HG02678 (cell line): ENCODE measurements around the gene WTAP.
"Not testable (repeated sequence)": the region's sequence is repeated elsewhere in the genome, so short reads cannot be mapped to it uniquely, and the experiment has no call there.

ENCODE experiments used
- ATAC-seq: cut with Tn5 transposase; IDR thresholded peaks from one replicate; pipeline ENCODE4 v1.9.1; 2021; ENCODE audit warnings: mild to moderate bottlenecking, moderate library complexity; ENCODE audit not compliant: unreplicated experiment

The WTAP gene

DNA sequence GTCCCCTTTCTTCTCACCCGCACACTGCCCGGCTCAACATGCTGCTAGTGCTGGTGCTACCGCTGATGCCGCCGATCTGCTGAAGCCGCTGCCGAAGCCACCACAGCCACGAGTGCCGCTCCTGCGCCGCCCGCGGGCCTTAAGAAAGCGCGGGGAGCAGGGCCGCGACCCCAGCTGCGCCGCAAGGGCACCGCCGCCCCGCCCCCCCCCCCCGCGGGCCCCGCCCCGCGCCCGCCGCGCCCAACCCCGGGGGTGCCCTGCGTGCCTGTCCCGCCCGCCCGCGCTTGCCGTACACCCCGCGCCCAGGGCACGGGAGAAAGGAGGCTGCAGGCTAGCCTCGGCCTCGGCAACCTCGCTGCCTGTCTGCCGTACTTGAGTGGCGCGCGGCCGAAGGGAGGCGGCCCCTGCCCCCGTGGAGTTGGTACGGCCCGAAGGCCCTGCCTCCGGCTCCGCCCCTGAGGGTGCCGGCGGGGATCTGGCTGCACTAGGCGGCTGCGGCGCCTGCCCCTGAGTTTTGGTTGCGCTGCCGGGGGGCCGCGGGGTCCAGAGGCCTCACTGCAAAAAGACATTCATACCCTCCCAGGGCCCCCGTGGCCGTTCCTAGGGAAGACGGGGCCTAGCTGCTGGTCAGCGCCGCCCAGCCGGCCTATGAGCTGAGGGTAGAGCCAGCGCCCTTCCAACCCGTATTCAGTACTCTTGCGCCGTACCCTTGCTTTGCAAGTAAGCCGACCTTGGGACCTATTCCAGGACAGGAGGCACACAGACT lies 34.0 kb upstream of the WTAP start, which contains the start of gene SOD2:
Gene SOD2 (minus strand): TSS at position 114 of the 766 bp plus-strand sequence. CDS start 74 bp downstream, at position 40.
- ATAC-seq, result peak; percentile 79

DNA sequence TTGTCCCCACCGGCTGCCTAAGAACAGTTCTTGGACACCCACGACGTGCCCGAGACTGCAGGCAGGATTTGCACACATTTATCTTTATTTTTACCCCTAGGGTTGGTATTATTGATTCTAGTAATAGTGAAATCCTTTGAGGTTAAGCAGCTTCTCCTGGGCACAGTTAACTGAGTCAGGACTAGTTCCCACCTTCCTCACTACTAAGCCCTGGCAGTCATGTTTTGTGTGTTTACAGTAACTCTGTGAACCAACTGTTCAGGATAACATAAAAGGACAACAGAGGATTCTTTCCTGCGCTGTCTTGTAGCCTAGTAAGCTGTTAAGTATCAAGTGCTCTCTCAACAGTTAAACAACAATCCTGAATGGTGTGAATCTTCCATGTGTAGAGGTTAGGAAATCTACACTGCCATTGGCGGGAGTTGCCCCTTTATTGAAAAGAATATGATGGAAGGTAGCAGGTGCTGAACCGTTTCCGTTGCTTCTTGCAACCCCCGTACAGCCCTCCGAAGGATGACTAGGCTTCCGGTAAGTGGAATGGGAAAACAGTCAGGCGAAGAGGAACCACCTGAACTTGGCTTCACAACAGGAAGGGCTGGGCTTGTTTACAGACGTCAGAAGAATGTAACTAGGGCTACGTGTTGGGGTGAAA lies 33.3 kb upstream of the WTAP start:
- peak; percentile 0 for ATAC-seq

DNA sequence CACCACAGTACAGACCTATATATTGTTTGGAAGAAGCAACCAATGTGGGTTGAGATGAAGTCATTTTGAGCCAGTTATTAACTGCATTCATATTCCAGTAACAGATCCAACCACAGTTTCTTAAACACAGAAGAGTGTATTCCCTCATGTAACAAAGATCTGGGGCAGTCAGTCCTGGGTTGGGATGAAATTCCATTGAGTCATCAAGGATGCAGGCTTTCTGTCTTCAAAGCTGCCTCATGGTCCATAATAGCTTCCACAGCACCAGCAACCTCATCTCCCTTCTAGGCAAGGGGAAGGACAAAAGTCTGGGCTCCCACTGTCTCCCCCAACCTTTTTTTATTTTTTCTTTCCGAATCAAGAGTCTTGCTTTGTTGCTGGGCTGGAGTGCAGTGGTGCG lies 31.3 kb upstream of the WTAP start:
- ATAC-seq, result no peak

DNA sequence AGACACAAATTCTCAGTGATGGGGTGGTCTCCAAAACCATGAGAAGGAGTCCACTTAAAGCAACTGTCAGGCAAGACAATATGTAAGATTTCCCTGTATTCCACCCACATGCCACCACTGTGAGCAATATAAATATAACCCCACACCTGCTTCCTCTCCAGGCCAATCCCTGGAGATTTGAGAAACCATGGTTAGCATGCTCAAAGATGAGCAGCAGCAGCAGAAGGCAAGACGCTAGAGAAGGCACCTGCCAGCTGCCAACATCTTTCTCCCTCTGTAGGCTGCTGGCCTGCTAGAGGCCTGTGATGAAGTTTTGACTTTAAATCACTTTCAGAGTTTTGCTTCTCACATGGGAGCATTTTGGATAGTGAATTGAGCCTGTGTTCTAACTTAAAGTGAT lies 26.3 kb upstream of the WTAP start:
- ATAC-seq, result no peak

DNA sequence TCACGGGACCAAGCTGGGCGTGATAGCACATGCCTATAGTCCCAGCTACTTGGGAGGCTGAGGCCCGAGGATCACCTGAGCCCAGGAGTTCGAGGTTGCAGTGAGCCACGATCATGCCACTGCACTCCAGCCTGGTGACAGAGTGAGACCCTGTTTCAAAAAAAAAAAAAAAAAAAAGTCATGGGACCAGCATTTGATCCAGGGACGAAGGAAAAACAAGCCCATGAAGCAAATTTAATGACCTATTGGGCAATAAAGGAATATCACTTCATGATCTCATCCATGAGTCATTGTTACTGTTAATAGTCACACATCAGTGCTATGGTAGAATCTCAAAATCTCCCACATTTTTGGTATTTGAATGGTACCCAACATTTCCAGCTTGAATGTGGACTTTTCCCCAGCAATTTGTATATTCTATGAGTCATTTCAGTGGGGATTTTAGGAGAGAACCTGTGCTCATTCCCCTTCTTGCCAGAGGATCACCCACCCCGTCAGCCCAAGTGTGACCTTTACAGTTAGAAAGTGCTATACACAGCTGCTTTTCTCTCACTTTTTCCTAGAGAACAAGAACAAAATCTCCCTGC lies 25.8 kb upstream of the WTAP start:
- ATAC-seq, result no peak

DNA sequence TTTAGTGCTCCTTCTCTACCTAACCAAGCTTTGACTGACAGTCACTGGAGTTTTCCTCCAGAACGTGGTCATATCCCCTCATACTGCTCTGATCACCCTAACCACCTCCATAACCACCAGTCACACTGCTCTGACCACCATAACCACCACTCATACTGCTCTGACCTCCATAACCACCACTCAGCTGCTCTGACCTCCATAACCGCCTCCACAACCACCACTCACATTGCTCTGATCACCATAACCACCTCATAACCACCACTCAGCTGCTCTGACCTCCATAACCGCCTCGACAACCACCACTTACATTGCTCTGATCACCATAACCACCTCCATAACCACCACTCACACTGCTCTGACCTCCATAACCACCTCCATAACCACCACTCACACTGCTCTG lies 16.7 kb upstream of the WTAP start:
- ATAC-seq, result not testable (repeated sequence)

DNA sequence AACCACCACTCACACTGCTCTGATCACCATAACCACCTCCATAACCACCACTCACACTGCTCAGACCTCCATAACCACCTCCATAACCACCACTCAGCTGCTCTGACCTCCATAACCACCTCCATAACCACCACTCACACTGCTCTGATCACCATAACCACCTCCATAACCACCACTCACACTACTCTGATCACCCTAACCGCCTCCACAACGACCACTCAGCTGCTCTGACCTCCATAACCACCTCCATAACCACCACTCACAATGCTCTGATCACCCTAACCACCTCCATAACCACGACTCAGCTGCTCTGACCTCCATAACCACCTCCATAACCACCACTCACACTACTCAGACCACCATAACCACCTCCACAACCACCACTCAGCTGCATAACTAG lies 14.9 kb upstream of the WTAP start:
- ATAC-seq, result not testable (repeated sequence)

DNA sequence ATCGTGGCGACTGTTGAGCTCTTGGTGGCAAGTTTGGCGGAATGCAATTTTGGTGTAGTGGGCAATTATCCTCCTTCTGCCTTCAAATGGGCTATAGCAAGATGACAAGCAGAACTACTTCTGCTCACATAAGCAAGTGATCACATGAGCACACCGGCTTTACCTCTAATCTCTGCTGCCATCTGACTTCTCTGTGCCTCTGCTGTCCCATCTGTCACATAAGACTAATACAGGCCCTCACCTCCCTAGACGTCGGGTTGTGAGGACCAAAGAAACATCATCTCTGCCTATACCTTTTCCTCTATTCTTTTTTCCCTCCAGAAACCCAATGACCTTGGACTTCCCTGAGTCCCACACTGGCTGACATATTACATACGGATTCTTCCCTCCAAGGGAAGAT lies 13.3 kb upstream of the WTAP start:
- no peak for ATAC-seq

DNA sequence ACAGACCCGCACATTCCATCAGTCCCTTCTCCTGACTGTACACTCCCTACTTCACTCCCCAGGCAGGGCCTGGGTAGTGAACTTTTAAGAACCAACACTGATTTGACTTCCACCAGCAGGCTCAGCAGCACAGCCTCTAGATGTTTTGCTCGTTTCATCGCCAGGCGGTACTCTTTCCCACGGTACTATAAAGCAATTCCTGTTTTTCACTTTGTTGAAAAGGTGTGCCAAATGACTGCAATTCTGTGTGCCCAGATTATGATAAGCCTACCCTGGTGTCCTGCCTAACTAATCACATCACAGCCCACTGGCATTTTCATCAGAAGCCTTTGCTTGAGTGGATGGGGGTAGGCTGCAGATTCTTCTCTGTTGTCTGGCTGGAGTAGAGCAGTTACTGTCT lies 12.9 kb upstream of the WTAP start:
- ATAC-seq, result no peak

DNA sequence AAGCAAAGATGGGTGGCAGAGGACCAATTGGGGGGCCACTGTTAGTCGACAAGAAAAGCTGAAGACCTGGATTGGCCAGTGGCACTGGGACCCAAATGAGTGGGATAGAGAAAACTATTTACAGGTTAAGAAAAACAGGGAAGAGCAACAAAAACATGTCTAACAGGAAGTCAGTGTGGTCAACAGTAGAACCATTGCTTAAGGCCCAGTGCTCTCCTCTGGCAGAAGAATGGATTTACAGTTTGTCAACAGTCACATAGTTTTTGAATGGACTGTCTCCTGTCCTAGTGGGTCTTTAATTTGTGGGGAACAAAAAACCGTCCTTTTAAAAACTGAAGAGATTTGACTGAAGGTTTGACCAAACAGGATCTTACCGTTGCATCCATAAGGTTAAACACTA lies 12.1 kb upstream of the WTAP start:
- no peak for ATAC-seq

DNA sequence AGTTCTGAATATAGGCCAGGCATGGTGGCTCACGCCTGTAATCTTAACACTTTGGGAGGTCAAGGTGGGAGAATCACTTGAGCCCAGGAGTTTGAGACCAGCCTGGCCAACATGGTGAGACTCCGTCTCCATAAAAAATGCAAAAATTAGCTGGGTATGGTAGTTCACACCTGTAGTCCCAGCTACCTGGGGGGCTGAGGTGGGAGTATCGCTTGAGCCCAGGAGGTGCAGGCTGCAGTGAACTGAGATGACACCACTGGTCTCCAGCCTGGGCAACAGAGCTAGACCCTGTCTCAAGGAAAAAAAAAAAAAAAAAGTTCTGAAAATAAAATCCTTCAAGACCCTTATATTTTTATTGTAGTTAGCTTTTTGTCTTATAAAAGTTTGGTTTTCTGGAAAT lies 11.7 kb upstream of the WTAP start:
- no peak for ATAC-seq

DNA sequence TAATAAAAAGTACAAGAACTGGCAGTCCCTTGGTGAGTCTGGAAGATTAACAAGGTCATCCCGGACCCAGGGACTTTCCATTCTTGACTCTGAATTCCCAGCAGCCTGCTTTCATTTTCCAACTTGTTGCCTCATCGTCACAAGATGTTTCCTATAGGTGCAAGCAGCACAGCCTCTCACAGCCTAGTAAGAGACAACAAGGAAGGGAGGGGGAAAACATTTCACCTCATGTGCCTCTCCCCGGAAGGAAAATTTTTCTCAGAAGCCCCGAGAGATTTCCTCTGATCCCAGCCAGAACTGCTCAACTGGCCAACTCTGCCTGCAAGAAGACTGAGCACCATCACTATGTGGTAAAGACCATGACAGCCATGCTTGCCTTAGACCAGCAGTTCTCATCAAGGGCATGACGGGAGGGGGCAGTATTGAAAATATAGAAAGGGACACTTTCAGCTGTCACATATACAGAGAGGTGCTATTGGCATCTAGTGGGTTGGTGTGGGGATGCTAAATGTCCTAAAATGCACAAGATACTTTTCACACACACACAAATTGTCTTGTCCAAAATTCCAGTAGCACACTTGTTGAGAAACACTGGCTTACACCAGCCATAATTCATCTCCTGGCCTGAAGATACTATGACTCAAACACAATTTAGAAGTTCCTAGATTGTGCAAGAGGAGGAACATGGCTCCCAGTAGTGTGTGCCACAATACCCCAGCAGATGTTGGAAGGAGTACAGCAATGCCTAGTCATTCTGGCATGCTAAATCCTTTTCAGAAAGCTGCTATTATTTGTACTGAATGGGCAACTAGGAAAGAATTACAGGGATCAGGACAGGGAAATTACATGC lies 10.8 kb upstream of the WTAP start:
- ATAC-seq, result no peak

DNA sequence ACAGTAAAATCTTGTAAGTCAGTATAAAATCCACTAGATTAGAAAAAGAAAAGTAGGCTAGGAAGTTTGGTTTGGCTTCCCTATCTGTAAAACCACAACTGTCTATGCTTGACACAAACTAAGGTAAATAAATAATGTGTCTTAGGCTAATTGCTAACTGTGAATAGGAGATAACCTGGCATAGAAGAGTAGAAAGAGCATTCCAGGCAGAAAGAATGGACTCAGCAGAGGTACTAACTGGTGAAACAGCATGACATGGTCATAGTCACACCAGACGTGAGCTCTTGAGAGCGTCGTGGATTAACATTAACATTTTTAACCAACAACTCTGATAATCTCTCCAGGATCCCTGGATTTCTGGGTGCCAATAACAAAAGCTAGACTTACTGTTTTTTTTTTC lies 8.7 kb upstream of the WTAP start:
- no peak for ATAC-seq

DNA sequence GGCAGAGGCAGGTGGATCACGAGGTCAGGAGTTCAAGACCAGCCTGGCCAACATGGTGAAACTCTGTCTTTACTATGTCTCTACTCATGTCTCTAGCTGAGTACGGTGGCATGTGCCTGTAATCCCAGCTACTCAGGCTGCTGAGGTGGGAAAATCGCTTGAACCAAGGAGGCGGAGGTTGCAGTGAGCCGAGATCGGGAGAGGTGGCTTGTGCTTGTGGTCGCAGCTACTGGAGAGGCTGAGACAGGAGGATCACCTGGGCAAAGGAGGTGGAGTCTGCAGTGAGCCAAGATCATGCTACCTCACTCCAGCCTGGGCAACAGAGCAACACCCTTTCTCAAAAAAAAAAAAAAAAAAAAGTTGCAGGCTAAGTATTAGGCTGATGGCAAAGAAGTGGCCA lies 8.0 kb upstream of the WTAP start:
- no peak for ATAC-seq

DNA sequence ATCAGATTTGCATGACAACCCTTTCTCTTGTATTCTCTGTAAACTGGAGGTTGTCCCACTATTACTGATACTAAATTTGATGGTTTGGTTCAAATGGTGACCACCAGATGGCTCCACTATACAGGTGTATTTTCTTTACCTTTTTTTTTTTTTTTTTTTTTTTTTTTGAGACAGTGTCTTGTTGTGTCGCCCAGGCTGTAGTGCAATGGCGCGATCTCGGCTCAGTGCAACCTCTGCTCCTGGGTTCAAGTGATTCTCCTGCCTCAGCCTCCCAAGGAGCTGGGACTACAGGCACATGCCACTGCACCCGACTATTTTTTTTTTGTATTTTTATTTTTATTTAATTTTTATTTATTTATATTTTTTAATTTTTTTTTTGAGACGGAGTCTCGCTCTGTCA lies 6.6 kb upstream of the WTAP start:
- no peak for ATAC-seq

DNA sequence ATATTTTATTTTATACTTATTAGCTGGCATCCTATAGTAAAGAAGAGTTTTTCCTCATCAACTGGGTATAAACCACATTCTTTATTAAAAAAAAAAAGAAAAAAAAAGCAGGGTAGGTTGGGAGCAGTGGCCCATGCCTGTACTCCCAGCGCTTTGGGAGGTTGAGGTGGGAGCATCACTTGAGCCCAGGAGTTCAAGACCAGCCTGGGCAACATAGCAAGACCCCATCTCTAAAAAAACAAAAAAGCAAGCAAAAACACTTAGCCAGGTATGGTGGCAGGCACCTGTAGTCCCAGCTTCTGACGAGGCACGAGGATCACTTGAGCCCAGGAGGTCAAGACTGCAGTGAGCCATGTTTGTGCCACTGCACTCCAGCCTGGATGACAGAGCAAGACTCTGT lies 5.3 kb upstream of the WTAP start:
- ATAC-seq, result not testable (repeated sequence)

DNA sequence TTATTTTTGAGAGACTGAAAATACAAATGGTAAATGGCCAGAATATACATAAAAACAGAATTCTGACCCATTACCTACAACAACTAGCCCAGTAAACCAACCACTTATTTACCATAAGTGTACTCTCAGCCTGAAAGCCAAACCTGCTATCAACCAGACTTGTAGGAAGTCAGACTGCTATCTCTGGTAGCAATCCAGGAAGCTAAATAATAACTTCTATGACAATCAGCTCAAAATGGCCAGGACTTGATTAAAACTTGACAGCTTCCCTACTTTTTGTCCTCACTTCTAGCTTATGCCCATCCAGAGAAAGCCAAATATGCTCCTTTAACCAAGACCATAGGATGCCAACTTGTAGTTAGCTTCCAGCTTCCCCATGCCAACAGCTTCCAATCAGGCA lies 4.7 kb upstream of the WTAP start:
- ATAC-seq, result no peak

DNA sequence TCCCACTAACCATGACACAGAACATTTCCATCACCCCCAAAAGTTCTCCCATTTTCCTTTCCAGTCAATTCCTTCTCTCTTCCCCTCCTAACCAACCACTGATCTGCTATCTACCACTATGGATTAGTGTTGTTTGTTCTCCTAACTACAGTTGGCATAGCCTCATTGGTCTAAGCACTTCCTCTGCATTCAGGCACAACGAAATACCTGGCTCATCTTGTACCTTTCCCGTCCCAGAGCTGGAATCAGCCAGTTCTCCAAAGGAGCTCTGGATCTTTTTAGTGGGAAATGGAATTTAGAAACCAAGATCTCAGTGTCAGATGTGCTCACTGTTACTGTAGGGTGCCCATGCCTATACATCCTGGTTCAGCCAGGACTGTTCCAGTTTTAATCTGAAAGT lies 4.0 kb upstream of the WTAP start:
- ATAC-seq, result no peak

DNA sequence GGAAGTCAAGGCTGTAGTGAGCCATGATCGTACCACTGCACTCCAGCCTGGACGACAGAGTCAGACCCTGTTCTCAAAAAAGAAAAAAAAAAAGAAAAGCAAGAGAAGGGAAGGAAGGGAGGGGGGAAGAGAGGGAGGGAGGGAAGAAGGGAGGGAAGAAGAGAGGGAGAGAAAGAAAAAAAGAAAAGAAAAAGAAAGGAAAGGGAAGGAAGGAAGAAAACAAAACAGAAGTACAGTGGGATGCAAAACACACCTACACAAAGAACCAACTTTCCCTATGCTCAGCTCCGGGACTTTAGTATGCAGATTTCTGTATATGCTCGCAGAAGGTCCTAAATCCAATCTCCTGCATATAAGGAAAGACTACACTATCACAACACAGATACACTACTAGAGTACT lies 2.5 kb upstream of the WTAP start:
- ATAC-seq, result no peak

DNA sequence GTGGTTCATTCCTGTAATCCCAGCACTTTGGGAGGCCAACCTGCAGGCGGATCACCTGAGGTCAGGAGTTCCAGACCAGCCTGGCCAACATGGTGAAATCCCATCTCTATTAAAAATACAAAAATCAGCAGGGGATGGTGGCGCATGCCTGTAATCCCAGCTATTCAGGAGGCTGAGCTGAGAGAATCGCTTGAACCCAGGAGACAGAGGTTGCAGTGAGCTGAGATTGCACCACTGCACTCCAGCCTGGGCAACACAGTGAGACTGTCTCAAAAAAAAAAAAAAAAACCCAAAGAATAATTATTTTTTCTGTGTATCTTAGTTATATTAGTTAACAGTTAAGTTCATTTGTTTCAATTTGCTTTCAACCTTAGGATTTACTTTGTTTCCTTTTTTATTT lies 2.1 kb upstream of the WTAP start:
- ATAC-seq, result not testable (repeated sequence)

DNA sequence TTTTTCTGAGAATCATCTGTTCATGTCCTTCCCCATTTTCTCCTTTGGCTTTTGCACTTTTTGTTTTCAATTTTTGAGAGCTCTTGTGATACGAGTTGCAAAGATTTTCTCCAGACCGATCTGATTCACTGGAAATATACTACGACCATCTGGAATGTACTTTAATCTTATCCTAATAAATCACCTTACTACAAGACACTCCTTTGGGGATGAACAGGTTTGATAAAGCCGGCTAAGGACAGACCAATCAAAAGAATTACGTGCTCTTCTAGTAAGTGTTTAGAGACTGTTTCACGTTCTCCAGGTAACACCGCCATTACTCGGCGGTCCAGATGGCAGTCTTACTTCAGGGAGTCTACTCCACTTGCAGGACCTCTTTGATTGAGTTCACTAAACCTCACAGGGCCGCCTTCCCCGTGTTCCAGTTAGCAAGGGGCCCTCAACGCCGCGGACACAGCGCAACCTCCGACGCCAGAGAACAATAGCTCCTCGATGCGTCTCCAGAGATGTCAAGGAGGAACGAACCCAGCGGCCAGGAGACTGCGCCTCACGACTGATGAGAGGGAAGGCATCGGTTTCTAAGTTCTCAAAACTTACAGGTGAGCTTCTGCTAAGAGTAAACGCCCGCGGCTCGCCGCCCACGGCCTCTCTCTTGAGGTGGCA lies 920 bp upstream of the WTAP start:
- peak; percentile 22 for ATAC-seq
